ENCODE measurements around the gene IGLL1.
"Not testable (repeated sequence)": the region's sequence is repeated elsewhere in the genome, so short reads cannot be mapped to it uniquely, and the experiment has no call there.

Gene IGLL1

DNA sequence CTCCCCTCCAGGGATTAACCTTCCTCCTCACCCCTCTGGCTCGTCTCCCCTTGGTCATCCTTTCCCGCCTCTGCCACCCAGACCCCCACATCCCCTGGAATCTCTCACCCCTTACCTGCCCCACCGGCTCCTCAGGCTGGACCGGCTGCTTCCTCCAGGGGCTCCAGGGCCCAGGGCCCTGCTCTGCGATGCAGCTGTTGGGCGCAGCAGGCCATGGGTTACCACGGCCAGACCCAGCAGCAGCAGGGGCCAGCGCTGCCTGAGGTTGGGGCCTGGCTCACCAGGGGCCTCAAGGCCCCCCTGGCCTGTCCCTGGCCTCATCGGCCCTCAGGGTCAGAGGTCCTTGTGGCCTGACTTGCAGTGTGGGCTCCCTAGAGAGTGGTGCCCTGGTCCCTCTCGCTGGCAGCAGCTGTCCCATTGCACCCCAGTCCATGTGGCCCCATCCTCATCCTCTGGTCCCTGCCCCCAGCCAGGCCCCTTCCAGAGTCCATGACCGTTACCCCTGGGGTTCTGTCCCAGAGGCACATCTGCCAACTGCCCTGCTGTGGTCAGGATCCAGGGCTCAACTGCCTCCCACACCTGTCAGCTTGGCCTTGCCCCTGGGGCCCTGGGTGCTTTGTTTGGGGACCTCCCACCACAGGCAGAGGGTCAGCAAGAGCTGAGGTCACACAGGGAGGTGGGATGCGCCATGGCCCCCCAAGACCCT, at the start of gene IGLL1:
Gene IGLL1 (minus strand): TSS at position 421 of the 706 bp plus-strand sequence. CDS start 100 bp downstream, at position 321.
- DNase-seq (ENCODE audit: low read depth in 2 of 2), result no peak

DNA sequence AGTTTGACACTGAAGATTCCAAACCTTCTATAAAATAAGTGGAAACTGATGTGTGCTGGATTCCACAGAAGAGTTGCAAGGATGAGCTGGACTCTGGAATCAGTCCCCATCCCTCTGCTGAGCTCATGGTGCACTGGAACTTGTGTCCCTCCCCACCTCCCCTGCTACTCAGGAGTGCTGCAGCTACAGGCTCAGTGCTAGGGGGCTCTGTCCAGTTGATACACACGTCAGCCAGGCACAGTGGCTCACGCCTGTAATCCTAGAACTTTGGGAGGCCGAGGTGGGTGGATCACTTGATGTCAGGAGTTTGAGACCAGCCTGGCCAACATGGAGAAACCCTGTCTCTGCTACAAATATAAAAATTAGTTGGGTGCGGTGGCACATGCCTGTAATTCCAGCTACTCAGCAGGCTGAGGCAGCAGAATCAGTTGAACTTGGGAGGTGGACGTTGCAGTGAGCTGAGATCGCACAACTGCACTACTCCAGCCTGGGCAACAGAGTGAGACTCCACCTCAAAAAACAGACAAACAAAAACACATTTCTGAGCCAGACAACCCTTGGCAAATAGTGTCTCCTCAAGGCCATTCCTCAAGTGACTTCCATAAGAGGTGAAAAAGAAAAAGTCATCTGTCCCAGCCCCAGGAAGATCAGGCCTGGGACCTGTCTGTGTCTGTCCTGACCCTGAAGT, 48.1 kb upstream of the IGLL1 start:
- DNase-seq (ENCODE audit: low read depth in 2 of 2), result not testable (repeated sequence)

DNA sequence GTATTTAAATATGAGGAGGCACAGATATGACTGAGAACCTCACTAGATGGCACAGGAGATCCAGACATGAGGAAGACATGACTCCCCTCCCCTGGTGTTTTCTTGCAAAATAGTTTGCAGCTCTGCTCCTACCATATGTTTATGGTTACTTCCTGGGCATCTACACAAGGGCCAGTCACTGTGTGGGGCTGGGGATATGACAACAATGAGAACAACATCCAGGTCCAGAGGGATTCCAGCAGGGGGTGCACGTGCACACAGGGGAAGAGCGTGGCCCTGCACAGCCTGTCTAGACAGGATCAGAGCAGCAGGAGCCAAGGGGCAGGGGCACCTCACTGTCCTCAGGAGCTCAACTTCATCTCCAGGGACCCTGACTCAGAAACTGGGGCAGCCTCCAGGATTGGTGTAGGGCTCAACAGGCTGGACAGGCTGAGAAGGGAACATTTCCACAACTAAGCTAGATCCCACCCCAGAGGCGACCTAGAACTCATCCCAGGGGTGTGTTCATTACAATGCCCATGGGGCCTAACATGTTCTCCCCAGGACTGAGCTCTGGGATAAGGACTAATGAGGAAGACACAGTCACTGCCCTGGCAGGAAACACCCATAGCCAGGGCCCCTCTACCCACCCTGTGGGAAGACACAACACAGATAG, 47.4 kb upstream of the IGLL1 start:
- peak; percentile 38 to 45 for DNase-seq (ENCODE audit: low read depth in 2 of 2)

DNA sequence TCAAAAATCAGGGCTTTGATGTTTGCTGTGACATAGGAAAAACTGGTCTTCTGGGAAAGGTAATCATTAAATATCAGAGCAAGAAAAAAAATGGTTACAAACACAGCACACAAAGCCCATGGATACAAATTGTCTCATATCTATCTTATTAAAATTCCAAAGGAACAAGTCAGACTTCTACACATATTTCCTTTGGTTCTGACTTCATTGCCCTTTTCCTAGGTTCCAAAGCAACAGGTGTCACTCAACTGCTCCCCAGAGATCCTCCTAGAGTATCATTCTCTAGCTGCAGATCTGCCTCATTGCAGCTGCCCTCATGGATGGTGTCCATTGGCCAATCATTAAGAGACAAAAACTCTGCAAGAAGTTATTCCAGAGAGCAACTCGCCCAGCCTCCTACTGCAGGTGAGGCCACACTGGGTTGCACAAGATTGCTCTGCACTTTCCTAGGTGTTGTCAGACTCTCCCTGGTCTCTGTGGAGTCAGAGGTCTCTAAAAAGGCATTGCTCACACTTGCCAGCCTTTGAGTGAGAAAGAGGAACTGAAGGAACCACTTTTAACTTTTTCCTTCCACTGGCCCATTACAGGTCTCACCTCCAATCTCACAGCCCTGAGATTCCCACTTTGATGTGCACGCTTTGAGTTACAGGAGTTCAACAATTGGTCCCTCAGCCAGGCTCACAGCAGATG, 46.3 kb upstream of the IGLL1 start:
- no peak for DNase-seq (ENCODE audit: low read depth in 2 of 2)

DNA sequence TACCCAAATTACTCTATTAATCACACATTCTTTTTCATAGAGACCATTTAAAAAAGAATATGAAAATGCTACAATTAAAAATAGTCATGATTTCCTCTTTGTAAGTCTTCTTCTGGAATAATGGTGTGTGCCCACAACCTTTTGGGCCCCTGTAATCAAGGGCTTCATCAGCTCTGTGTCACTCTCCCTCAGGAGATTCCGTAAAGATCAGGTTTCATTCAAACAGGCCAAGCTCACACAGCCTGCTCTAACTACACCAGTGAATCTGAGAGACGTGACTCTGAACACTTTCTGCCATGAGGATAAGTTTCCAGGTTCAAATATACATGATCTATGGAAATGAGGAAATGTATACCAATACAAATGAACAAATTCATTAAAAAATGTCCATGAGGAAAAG, 42.5 kb upstream of the IGLL1 start:
- DNase-seq (ENCODE audit: low read depth in 2 of 2), result no peak

DNA sequence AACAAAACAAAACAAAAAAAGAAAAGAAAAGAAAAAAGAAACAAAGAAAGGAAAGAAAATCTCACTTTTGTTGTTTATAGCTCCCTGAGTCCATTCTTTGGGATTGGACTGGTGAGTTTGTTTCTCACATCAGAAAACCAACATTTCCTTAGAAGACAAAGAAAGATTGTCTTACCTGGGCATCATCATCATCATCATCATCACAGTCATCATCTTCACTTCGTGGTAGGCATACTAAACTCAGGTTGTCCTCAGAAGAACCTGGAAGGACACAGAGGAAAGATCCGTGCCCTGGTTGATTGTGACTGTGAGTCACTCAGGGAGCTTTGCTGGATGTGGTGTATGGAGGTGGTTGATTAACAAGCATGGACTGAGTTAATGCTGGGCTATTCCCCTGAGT, 41.8 kb upstream of the IGLL1 start:
- DNase-seq (ENCODE audit: low read depth in 2 of 2), result not testable (repeated sequence)

DNA sequence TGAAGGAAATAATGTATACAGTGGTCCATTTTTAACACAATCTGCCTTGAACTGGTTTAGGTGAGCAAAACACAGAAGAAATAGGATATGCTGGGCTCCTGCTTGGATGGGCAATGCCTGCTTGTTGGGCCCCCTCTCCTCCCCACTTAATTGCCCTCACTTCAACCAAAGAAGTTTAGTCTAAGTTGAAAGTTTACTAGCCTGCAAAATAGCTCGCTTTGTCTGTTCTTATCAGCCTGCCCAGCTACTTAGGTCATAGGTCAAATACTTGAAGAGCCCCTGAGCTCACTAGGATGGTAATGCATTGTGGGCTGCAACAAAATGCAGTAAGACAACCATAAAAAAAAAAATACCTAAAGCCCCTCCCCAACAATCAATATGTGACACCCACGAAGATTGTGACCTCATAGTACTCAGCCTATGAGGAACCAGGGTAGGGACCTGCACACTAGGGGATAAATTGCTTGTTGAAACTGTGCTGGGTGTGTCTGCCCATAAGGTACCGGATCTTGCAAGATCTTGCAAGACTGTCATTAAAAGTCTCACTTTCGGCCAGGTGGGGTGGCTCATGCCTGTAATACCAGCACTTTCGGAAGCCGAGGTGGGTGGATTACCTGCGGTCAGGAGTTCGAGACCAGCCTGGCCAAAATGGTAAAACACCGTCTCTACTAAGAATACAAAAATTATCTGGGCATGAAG, 41.1 kb upstream of the IGLL1 start:
- no peak for DNase-seq (ENCODE audit: low read depth in 2 of 2)

DNA sequence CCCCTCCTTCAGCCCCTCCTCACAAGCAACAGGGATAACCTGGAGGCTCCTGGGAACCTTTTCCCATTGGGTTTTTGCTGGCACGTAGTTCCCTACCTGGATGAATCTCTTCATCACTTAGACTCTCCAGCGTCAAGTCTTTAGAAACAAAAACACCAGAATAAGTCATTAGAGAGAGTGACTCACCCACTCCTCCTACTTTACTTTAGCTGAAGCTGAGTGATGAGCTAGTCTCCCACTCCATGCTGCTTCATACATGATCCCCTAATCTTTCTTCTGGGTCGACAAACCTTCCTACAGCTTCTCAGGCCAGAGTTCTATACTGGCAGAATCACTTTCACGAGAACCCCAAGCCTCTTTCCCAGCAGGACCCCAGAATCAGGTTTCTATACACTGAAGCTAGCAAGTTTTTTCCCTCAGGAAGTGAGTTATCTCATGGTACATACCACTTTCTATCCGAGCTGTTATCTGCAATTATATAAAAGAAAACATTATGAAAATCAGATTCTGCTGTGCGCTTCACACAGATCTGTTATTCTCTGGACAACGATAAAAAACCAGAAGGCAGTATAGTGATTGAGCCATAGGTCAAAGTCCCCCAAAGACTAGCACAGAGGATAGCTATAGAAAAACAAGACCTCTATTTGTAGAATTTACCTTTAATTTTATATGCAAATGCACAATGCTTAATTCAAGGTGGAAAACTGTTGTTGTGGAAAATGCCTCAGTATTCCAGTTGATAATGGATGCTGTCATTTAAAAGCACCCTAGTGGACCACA, 33.3 kb upstream of the IGLL1 start:
- no peak for DNase-seq (ENCODE audit: low read depth in 2 of 2)

DNA sequence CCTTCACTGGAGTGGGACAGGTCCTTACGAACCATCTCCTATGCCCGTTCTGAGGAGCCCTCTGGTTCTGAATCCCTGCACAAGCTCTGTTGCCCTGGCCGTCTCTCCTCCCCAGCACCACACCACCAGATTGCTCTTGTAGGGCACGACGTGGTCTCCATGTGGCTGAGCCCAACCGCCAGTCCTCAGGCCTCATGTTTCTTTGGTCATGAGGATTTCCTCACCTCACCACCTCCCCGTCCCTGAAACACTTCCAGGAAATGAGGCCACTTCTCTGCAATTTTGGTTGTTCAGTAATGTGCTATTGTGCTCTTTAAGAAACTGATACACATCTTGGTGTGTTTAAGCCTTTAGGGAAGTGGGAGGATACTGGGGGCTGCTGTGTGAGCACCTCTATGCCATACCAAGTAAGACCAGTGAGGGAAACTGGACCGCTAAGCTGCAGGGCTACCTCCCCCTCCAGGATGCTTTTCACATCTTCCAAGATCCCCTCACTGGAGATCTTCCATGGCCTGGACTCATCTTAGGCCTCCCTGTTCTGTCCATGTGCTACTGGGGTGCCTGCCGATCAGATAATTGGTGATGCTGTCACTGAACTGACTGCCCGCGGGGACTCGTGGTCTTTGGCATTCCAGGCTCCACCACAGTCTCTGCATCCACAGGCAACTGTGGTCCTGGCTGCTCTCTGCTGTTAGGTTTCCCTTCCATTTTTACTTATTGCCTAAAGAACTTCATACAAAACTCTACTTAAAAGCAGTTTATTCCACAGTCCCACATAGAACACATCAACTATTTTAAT, 30.1 kb upstream of the IGLL1 start:
- no peak for DNase-seq (ENCODE audit: low read depth in 2 of 2)

DNA sequence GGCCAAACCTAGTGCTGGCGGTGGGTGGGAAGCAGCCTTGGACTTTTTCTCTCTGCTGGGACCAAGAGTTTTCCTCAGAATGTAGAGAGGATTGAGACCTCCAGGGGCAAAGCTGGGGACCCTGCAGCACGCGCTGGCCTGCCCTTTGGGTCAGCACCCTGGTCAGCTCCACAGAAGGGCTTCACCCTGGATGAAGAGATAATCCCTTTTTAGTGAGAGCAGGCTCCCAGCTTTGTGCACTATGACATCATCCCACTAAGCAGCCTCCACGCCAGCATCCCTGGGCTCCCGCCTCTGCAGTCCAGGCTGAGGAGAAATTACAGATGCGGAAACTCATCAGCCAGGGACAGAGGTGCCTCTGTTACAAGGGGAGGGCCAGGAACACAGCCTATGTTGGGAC, 28.5 kb upstream of the IGLL1 start:
- no peak for DNase-seq (ENCODE audit: low read depth in 2 of 2)

DNA sequence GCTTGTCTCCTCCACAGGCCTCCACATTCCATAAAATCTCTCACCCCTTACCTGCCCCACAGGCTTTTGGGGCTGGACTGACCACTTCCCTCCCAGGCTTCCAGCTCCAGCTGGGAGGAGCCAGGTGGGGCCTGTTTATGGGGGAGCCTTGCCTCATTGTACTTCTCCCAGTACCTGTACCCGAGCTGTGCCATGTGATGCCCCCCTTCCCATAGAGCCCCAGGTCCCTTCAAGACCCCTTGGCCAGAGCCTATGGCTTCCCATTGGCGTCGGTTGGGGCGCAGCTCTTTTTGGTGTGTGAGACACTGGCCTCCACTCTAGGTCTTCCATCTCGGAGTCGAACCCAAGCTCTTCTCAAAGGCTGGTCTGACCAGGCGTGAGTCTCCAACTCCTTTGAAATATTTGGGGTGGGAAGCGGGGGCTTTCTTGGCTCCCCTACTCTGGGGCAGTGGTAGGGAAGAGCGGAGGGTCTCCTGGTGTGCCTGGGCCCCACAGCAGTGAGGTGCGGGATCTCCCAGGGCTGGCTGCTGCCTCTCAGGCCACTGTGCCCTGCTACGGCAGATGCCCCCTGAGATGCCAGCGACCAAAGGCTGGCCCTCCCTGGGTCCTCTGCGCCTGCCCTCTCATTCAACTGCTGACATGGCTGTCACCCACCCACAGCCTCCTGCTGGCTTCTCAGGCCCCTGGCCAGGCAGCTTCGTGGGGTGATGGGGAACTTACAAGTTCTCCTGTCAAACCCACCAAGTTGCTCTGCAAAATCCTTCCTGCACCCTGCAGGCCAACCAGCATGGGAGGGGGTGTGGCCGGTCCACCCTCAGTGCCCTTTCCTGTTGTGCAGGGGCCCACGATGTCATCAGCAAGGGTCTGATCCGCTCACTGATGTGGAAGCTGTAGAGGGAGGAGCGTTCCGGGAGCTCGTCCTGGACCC, 26.4 kb upstream of the IGLL1 start:
- DNase-seq (ENCODE audit: low read depth in 2 of 2), result no peak

DNA sequence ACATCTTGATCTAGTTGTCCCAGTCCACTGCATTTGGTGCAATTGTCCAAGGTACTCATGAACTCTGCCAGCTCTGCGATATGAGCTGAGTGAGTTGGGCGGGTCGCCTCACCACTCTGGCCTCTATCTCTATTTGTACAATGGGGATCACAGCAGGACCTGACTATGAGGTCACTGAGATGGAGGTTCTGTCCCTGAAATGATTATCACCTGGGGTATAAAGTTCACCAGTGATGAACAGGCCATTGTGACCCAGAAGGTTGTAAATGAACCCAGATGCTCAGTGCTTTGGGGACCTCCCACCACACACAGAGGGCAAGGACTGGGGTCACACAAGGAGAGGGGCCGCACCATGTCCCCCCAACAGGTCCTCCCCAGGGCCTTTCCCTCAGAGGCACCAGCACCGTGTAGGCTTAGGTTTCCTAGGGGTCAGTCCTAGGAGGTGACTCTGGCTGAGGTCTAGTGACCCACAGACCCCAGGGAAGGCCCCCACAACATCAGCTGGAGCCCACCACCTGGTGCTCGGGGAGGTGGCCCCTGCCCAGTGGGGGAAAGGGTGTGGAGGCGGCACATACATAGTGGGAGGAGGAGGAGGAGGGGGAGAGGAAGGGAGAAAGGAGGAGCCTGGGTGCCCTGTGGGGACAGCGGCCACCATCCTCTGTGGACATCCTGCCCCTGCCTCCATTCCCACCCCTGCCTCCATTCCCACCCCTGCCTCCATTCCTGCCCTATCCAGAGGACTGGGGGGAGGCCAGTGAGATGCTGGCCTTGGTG, 25.0 kb upstream of the IGLL1 start:
- no peak for DNase-seq (ENCODE audit: low read depth in 2 of 2)

DNA sequence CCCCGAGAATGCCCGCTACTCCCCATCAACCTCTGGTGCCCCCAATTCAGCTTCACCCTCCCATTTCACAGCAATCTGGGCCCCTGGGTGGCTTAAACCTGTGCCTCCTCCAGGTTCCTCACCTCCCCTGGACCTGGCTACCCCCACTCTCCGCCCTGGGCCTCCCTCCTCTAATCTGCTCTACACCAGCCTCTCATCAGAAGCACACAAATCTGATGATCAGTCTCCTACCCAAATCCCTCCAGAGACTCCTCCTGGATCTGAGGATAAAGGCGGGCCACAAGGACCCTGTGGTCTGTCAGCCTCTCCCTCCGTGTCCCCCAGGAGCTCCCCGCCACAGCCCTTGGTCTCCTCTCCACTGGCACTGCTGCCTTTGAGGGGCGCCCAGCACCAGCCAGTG, 23.2 kb upstream of the IGLL1 start:
- no peak for DNase-seq (ENCODE audit: low read depth in 2 of 2)

DNA sequence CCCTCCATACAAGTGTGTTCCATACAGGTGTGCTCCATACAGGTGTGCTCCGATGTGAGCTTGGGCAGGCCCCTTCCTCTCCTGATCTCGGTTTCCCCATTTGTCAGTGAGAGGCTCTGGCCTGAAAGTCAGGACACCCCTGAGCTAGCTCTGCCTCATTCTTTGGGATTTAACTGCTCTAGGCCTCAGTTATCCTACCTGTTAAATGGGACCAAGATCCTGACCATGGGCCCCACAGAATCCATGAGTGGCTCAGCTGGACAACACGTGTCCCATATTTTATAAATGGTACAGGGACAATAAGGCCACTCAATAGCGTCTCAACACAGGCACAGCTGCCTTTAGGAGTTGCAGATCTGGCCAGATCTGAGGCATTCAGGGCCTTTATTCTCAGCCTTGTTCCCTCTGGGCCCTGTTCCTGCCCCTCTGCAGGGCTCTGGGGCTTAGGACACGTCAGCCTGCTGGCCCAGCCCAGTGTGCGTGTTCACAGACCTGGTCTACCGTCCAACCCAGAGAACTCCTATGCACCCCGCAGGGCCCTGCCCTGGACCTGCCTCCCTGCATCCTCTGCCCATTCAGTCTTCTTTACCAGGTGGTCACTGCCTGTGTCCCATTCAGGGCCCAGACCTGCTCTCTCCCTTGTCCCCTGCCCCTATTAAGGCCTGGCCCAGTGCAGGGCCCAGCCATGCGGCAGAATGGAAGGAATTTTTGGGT, 18.9 kb upstream of the IGLL1 start:
- no peak for DNase-seq (ENCODE audit: low read depth in 2 of 2)

DNA sequence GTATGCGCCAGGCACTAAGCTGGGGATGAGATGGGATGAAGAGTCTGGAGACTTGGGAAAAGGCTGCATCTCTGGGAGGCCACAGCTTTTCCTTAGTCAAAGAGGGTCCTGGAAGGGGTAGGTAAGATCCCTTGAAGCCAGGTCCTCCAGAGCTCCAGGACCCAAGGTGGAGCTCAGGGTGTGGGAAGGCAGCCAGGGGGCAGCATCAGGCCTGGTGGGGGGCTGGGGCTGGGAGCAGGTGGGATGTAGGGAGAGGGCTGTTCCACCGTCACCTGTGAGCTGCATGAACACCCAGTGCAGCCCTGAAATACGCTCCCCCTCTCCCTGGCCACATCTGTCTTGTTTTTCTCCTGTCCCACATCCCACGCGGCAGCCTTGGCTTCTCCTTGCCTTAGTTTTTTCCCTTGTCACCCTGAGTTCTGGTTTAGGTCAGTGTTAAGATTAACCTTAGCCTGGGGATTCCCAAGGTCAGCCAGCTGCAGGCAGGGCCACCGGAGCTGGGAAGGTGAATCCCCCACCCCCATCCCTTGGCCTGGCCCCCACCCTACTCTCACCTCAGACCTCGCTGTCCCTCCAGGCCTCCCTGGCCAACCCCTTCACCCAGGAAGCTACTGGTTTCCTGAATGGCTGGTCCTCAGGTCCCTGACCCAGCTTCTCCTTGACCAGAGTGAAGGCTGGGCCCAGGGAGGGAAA, 17.6 kb upstream of the IGLL1 start:
- not testable (repeated sequence) for DNase-seq (ENCODE audit: low read depth in 2 of 2)

DNA sequence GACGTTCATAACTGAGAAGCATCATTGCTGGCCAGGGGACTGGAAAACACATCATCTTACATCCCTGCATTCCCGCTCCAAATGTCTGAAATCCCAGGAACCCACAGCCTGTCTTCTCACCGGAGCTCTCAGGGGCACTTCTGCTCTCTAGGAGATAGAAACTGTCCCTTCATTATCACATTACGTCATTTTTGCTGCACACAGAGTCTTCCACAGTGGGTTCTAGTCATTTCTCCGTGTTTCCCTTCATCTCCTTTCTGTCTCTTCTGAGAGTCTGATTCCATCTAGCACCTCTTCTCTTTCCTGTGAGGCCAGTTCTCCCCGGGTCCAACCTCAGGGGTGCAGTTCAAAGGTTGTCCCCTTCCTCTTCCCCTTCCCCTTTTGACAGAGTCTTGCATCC, 15.8 kb upstream of the IGLL1 start:
- not testable (repeated sequence) for DNase-seq (ENCODE audit: low read depth in 2 of 2)

DNA sequence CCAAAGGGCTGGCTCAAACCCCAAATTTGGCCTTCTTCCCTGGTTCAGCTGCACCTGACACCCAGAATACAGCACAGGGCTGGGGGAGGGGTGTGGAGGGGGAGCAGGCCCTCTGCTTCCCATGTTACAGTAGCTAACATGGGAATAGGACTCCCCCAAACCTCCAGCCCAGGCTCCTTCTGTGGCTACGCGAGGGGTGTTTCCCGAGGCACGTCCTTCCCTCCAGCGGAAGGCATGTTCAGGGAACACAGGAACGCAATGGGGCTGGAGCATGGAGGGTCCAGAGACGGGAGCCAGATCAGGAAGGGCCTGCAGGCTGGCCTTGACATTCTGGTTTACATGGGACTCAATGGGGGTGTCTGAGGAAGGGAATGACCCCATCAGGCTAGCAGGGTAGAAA, 11.8 kb upstream of the IGLL1 start:
- no peak for DNase-seq (ENCODE audit: low read depth in 2 of 2)
